Measurements from ENCODE around the gene SOX6. TPM values are rescaled to one million over a fixed set of nuclear protein-coding genes. Genes with fewer than 3 reads are reported as not detected.

The SOX6 gene
- total RNA-seq, 1 experiment from 2014 or later: not detected

- no peak overlapping the region for H3K4me2 ChIP-seq (ENCODE audit: insufficient read depth, insufficient read length, low read length)
- no peak overlapping the region for H4K91ac ChIP-seq (ENCODE audit: insufficient read length, low read depth, low read length)
- peaks cover 7 to 8% of the 10 kb centered on the region in 2 experiments for H3K4me1 Mint-ChIP-seq
- H4K5ac ChIP-seq (ENCODE audit: insufficient read length, low read depth, low read length): no peak overlapping the region
- H3K4ac ChIP-seq (ENCODE audit: low read depth, low read length): no peak overlapping the region
- H3K27me3 Mint-ChIP-seq (ENCODE audit: low read depth): peaks cover 89% of the 10 kb centered on the region
- H3K9me3 Mint-ChIP-seq: no peaks in the 10 kb centered on the region; a peak in 1 of 5 replicates
- peaks cover 39% of the 10 kb centered on the region for H3K27me3 ChIP-seq (ENCODE audit: insufficient read depth, low read length)
- H3K18ac ChIP-seq (ENCODE audit: insufficient read length, low read depth, low read length): no peak overlapping the region
- H3K14ac ChIP-seq (ENCODE audit: insufficient read depth, low read length): no peak overlapping the region
- no peaks in the 10 kb centered on the region for H3K23me2 ChIP-seq (ENCODE audit: insufficient read length, low read depth, low read length, poor library complexity, severe bottlenecking)
- H3K27ac Mint-ChIP-seq: no peak overlapping the region
- H2BK12ac ChIP-seq (ENCODE audit: insufficient read length, low read depth, low read length): no peak overlapping the region
- no peak overlapping the region for H3K27ac ChIP-seq (ENCODE audit: insufficient read length, low read depth, low read length)
- no peak overlapping the region for H2BK5ac ChIP-seq (ENCODE audit: insufficient read length, low read length)
- H3K9ac ChIP-seq (ENCODE audit: extremely low read depth, insufficient read length, low read length): no peak overlapping the region
- H3K79me1 ChIP-seq (ENCODE audit: insufficient read depth, low read depth, low read length, poor library complexity, severe bottlenecking): no peaks in the 10 kb centered on the region
- H2BK120ac ChIP-seq (ENCODE audit: low read depth, low read length, poor library complexity, severe bottlenecking): no peak overlapping the region
- no peak overlapping the region for H2AK5ac ChIP-seq (ENCODE audit: insufficient read length, low read length)
- H3K56ac ChIP-seq (ENCODE audit: insufficient read length, low read depth, low read length): no peak overlapping the region
- WGBS (ENCODE audit: extremely low coverage, insufficient read length, low lambda C conversion rate): no CpG with 5 or more reads among the region's 3 CpGs
- H3K4me3 Mint-ChIP-seq: no peak overlapping the region
- H3K9me3 ChIP-seq (ENCODE audit: control insufficient read depth, low read depth, low read length): no peaks in the 10 kb centered on the region
- H2AFZ ChIP-seq (ENCODE audit: low read length): no peak overlapping the region
- TF ChIP-seq, protein P1, sequence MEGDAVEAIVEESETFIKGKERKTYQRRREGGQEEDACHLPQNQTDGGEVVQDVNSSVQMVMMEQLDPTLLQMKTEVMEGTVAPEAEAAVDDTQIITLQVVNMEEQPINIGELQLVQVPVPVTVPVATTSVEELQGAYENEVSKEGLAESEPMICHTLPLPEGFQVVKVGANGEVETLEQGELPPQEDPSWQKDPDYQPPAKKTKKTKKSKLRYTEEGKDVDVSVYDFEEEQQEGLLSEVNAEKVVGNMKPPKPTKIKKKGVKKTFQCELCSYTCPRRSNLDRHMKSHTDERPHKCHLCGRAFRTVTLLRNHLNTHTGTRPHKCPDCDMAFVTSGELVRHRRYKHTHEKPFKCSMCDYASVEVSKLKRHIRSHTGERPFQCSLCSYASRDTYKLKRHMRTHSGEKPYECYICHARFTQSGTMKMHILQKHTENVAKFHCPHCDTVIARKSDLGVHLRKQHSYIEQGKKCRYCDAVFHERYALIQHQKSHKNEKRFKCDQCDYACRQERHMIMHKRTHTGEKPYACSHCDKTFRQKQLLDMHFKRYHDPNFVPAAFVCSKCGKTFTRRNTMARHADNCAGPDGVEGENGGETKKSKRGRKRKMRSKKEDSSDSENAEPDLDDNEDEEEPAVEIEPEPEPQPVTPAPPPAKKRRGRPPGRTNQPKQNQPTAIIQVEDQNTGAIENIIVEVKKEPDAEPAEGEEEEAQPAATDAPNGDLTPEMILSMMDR (conservative IDR thresholded peaks at IDR 0.05): no peak
- no peak overlapping the region for H2BK15ac ChIP-seq (ENCODE audit: low read depth, low read length)
- no peaks in the 10 kb centered on the region for H3K36me3 Mint-ChIP-seq (ENCODE audit: insufficient read depth in 1 of 3, low read depth in 3 of 3)
- no peak overlapping the region for H3T11ph ChIP-seq (ENCODE audit: low read length)
- no peaks in the 10 kb centered on the region for H3K79me2 ChIP-seq (ENCODE audit: insufficient read depth, low read length)
- no peaks in the 10 kb centered on the region for H3K4me1 ChIP-seq (ENCODE audit: insufficient read depth, low read length)
- DNase-seq: no peak
- H4K20me1 ChIP-seq (ENCODE audit: control insufficient read depth, insufficient read depth, insufficient read length): no peaks in the 10 kb centered on the region
- no peak overlapping the region for H4K8ac ChIP-seq (replicated peaks; ENCODE audit: insufficient read length, low read depth, low read length)
- no peak overlapping the region for H2BK20ac ChIP-seq (ENCODE audit: low read depth, low read length, poor library complexity, severe bottlenecking)
- no peak overlapping the region for H3K23ac ChIP-seq (ENCODE audit: insufficient read length, low read depth, low read length)
Measured at GRCh38 chr11:15991215-15991614, 365.1 kb downstream of the SOX6 start.
